ENCODE measurements around the gene PCNA.

The PCNA gene

DNA sequence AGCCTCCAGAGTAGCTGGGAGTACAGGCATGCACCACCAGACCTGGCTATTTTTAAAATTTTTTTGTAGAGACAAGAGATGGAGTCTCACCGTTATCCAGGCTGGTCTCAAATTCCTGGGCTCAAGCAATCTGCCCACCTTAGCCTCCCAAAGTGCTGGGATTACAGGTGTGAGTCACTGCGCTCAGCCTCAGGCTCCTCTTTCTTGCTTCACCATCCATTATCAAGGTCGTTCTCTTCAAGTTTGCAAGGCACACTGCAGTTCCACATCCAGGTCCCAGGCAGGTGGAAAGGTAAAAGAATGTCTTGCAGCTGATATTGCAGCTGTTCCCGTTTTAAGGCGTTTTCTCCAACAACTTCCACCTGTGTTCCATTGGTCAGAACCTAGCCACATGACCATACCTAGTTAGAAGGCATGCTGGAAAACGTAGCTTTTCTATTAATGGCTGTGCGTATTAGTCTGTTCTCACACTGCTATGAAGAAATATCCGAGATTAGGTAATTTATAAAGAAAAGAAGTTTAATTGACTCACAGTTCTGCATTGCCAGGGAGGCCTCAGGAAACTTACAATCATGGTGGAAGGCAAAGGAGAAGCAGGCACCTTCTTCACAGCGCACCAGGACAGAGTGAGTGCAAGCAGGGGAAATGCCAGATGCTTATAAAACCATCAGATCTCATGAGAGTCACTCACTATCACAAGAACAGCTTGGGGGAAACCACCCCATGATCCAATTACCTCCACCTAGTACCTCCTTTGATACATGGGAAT, 51.7 kb downstream of the PCNA start:
- FAIRE-seq = no peak
- DNase-seq (ENCODE audit: low spot score) = no peak

GRCh38 chr20:5065879-5066383, 53.8 kb downstream of the PCNA start:
- peak; percentile 91 for FAIRE-seq
- peak; percentile 94 for DNase-seq (ENCODE audit: low spot score)

GRCh38 chr20:5065166-5065878, 54.4 kb downstream of the PCNA start:
- DNase-seq (ENCODE audit: low spot score) (peak; percentile 68), FAIRE-seq (no peak)
